Left colon (tissue), 2 donors: Measurements from ENCODE around the gene EFHC2. TPM values are rescaled to one million over a fixed set of nuclear protein-coding genes. Genes with fewer than 3 reads are reported as not detected.

Experiments
- ATAC-seq: fragments of 200-7000 bp; cut with Tn5 transposase; one replicate; pipeline ENCODE4 v1.9.1; 2020; ENCODE audit warnings: mild to moderate bottlenecking, moderate library complexity
- DNase-seq, 2 donors: peaks; one replicate each; pipeline ENCODE4 v3.0.0-alpha.2; 2020
- intact Hi-C, 2 donors: fragments of 100-400 bp; cut with DNase I in 1 of 2; cut with micrococcal nuclease in 1 of 2; formaldehyde crosslinking; loops; one replicate each; pipeline versions ENCODE4 v1.11.2 to v1.14.0; 2022; cut with DNase I, micrococcal nuclease
- long read RNA-seq: library from polyadenylated mRNA; unstranded; transcript quantifications from one replicate; pipeline ENCODE4 v2.0.0, GENCODE V29; 2021
- total RNA-seq, 2 donors: library from RNA; stranded (reverse); fragmentation: NEBNext Ultra II Directional; extraction: Animal tissue kit (Norgen Biotek cat#: 25700); gene quantifications; one replicate each; pipeline ENCODE4 v1.2.1, GENCODE V29; 2021
- donor health status: DM: no; HTN: no; CAD: no.
- donor health status: DM: yes; HTN: yes; CAD: no.

Gene EFHC2
- total RNA-seq: 1 to 10 TPM; 1.9 to 2.1 TPM
- long read RNA-seq: 0 reads

GRCh38 chrX:44343412-44344141 is at the start of gene EFHC2:
Gene EFHC2 (minus strand): TSS chrX:44343672. CDS start chrX:44343588, 84 bp downstream.
- peak; percentile 30 to 40 for DNase-seq
- no peak for ATAC-seq
- intact Hi-C loops: no loop called here

- ATAC-seq (no peak), DNase-seq (no peak)
- intact Hi-C loops: no loop called here
Measured at GRCh38 chrX:44392767-44393166, 49.3 kb upstream of the EFHC2 start.

- no peak for ATAC-seq
- no peak for DNase-seq
- intact Hi-C loops: no loop called here
Measured at GRCh38 chrX:44384688-44385338, 41.3 kb upstream of the EFHC2 start.

- intact Hi-C loops: no loop called here
- ATAC-seq: no peak
Measured at GRCh38 chrX:44382871-44383270, 39.4 kb upstream of the EFHC2 start.

GRCh38 chrX:44352758-44353157 is 9.3 kb upstream of the EFHC2 start:
- no peak for DNase-seq
- ATAC-seq: no peak
- intact Hi-C loops: no loop called here

More at GRCh38 chrX:44382871-44383270, 39.4 kb upstream of the EFHC2 start:
- no peak for DNase-seq

GRCh38 chrX:44349561-44349960 is 6.1 kb upstream of the EFHC2 start:
- peak; percentile 38 for ATAC-seq
- intact Hi-C loops: no loop called here
- no peak for DNase-seq

- ATAC-seq (no peak), DNase-seq (no peak)
- intact Hi-C loops: no loop called here
Measured at GRCh38 chrX:44344687-44345086, 1.2 kb upstream of the EFHC2 start.

- ATAC-seq: no peak
- DNase-seq: peak; percentile 28 to 35
- intact Hi-C loops: no loop called here
Measured at GRCh38 chrX:44344194-44344593, 722 bp upstream of the EFHC2 start.

GRCh38 chrX:44342866-44343265 is 606 bp downstream of the EFHC2 start:
- no peak for ATAC-seq
- DNase-seq: no peak
- intact Hi-C loops: no loop called here

GRCh38 chrX:44338361-44338760 is 5.1 kb downstream of the EFHC2 start:
- intact Hi-C loops: no loop called here
- ATAC-seq (no peak), DNase-seq (no peak)

GRCh38 chrX:44332437-44332836 is 11.0 kb downstream of the EFHC2 start:
- ATAC-seq (no peak), DNase-seq (no peak)
- intact Hi-C loops: no loop called here

- ATAC-seq: no peak
- DNase-seq: no peak
- intact Hi-C loops: no loop called here
Measured at GRCh38 chrX:44330227-44330626, 13.2 kb downstream of the EFHC2 start.

- DNase-seq: no peak
- intact Hi-C loops: no loop called here
- no peak for ATAC-seq
Measured at GRCh38 chrX:44319550-44319949, 23.9 kb downstream of the EFHC2 start.

- DNase-seq (no peak), ATAC-seq (no peak)
- intact Hi-C loops: no loop called here
Measured at GRCh38 chrX:44317181-44317580, 26.3 kb downstream of the EFHC2 start.

GRCh38 chrX:44314808-44315207 is 28.7 kb downstream of the EFHC2 start:
- ATAC-seq: no peak
- intact Hi-C loops: no loop called here
- DNase-seq: no peak

- intact Hi-C loops: no loop called here
- DNase-seq: peak in 1 of 2 donors; percentile 11
- peak; percentile 84 for ATAC-seq
Measured at GRCh38 chrX:44314259-44314734, 29.2 kb downstream of the EFHC2 start.

- no peak for ATAC-seq
- intact Hi-C loops: no loop called here
- no peak for DNase-seq
Measured at GRCh38 chrX:44312421-44312820, 31.1 kb downstream of the EFHC2 start.

- intact Hi-C loops: no loop called here
- no peak for ATAC-seq
- DNase-seq: no peak
Measured at GRCh38 chrX:44310227-44310626, 33.2 kb downstream of the EFHC2 start.

GRCh38 chrX:44308869-44309268 is 34.6 kb downstream of the EFHC2 start:
- no peak for DNase-seq
- ATAC-seq: no peak
- intact Hi-C loops: no loop called here

- peak; percentile 94 for ATAC-seq
- DNase-seq: peak; percentile 19 to 40
- intact Hi-C loops: no loop called here
Measured at GRCh38 chrX:44306356-44306755, 37.1 kb downstream of the EFHC2 start.
